HCT116 (cell line): ENCODE data around the gene LRRC61.

ENCODE experiments used
- ATF3 ChIP-seq: IDR thresholded peaks from 2 replicates; pipeline ENCODE4 v1.6.1; 2012
- CTCF ChIP-seq, 3 experiments: fragments of 200-600 bp in 1 of 3; sonication (generic) in 1 of 3; IDR thresholded peaks in 2 of 3; conservative IDR thresholded peaks in 1 of 3; 2 replicates each; pipeline ENCODE4 v1.5.1; 2012 to 2017; ENCODE audit warnings: low read depth in 2 of 3, low read length in 2 of 3, antibody characterized with exemption in 1 of 3, borderline replicate concordance in 1 of 3, control low read depth in 1 of 3, mild to moderate bottlenecking in 1 of 3, mixed read lengths in 1 of 3, mixed run types in 1 of 3, moderate library complexity in 1 of 3; ENCODE audit not compliant: insufficient read depth in 1 of 3
- EGR1 ChIP-seq: IDR thresholded peaks from 2 replicates; pipeline ENCODE4 v1.6.1; 2012; ENCODE audit warnings: low read depth
- POLR2A ChIP-seq: IDR thresholded peaks from 2 replicates; pipeline ENCODE4 v1.7.0; 2011; ENCODE audit warnings: borderline replicate concordance; ENCODE audit not compliant: insufficient read depth, insufficient read length; ENCODE audit errors: extremely low read depth
- POLR2AphosphoS5 ChIP-seq: IDR thresholded peaks from 2 replicates; pipeline ENCODE4 v1.6.1; 2011; ENCODE audit warnings: mild to moderate bottlenecking, low read depth, low read length, moderate library complexity
- SIN3A ChIP-seq: IDR thresholded peaks from 2 replicates; pipeline ENCODE4 v1.6.1; 2012; ENCODE audit warnings: low read depth
- ZNF274 ChIP-seq: fragments of 200-500 bp; sonication (Bioruptor generic); IDR thresholded peaks from 2 replicates; pipeline ENCODE4 v1.6.1; 2014; ENCODE audit warnings: mild to moderate bottlenecking, low read depth, low read length, inconsistent platforms

GRCh38 chr7:150324373-150324961 lies 1.3 kb downstream of the LRRC61 start:
- TF ChIP-seq CTCF (IDR thresholded peaks at IDR 0.05 in 2 of 3, conservative IDR thresholded peaks at IDR 0.05 in 1 of 3; ENCODE audit: borderline replicate concordance in 1 of 3, insufficient read depth in 1 of 3, low read depth in 2 of 3, low read length in 2 of 3) (no peak), POLR2AphosphoS5 (no peak), EGR1 (no peak), ZNF274 (no peak), ATF3 (no peak), SIN3A (no peak), POLR2A (no peak)
